Esophagus muscularis mucosa (tissue), 4 donors: ENCODE data around the gene MMP8. TPM values are rescaled to one million over a fixed set of nuclear protein-coding genes. Genes with fewer than 3 reads are reported as not detected.

Experiments
- DNase-seq: peaks from one replicate; pipeline ENCODE4 v3.0.0-alpha.2; 2017; ENCODE audit errors: extremely low spot score
- H3K27ac ChIP-seq, 4 donors: fragments of 200-600 bp; sonication (generic); replicated peaks in 1 of 4; 1 replicate in 3 of 4; 2 replicates in 1 of 4; pipeline ENCODE4 v1.5.1; 2016 to 2019; ENCODE audit warnings: mild to moderate bottlenecking in 1 of 4
- H3K27me3 ChIP-seq, 4 donors: fragments of 200-600 bp; sonication (generic); one replicate each; pipeline versions ENCODE4 v1.5.1 to v1.6.0; 2016 to 2019
- H3K36me3 ChIP-seq, 4 donors: fragments of 200-600 bp; sonication (generic); one replicate each; pipeline ENCODE4 v1.5.1; 2016 to 2019
- H3K4me1 ChIP-seq, 4 donors: fragments of 200-600 bp; sonication (generic); one replicate each; pipeline ENCODE4 v1.5.1; 2016 to 2019
- H3K4me3 ChIP-seq, 4 donors: fragments of 200-600 bp; sonication (generic); 1 replicate in 2 of 4; 2 replicates in 2 of 4; pipeline ENCODE4 v1.5.1; 2016 to 2019; ENCODE audit warnings: mild to moderate bottlenecking in 4 of 4, moderate library complexity in 1 of 4
- H3K9me3 ChIP-seq, 4 donors: fragments of 200-600 bp; sonication (generic); 1 replicate in 3 of 4; 2 replicates in 1 of 4; pipeline ENCODE4 v1.5.1; 2016 to 2019
- EP300 ChIP-seq: sonication (generic); formaldehyde crosslinking; IDR thresholded peaks from one replicate; pipeline ENCODE4 v1.6.1; 2017; ENCODE audit warnings: antibody characterized with exemption
- POLR2A ChIP-seq: fragments of 450-650 bp; IDR thresholded peaks from one replicate; pipeline ENCODE4 v1.6.1; 2017; ENCODE audit warnings: antibody characterized with exemption, moderate library complexity, mild to moderate bottlenecking, low read depth
- POLR2AphosphoS5 ChIP-seq, 2 donors: sonication (generic); formaldehyde crosslinking; IDR thresholded peaks; one replicate each; pipeline ENCODE4 v1.6.1; 2017; ENCODE audit warnings: antibody characterized with exemption in 2 of 2
- WGBS: methylation state at CpG from one replicate; pipeline ENCODE4 v1.1.5; 2018; 5-methylcytosine and 5-hydroxymethylcytosine counted together
- intact Hi-C: fragments of 100-400 bp; cut with DNase I; formaldehyde crosslinking; loops from one replicate; pipeline ENCODE4 v1.15.1; 2023
- total RNA-seq, 4 donors: library from RNA; depleted of rRNA; stranded (reverse); fragments of >200 nt; gene quantifications; one replicate each; pipeline versions ENCODE4 v1.1.0 to v1.2.1, GENCODE V29; 2016
- TF ChIP-seq, protein P1 (sequence below), 3 experiments: fragments of 200-600 bp in 2 of 3; fragments of 450-650 bp in 1 of 3; sonication (generic) in 2 of 3; IDR thresholded peaks; one replicate each; pipeline ENCODE4 v1.5.1; 2017 to 2019; ENCODE audit warnings: antibody characterized with exemption in 3 of 3, mild to moderate bottlenecking in 2 of 3, moderate library complexity in 1 of 3

Gene MMP8
- total RNA-seq, 4 donors from 2014 or later = 0.23 to 1.3 TPM; not detected in 2

DNA sequence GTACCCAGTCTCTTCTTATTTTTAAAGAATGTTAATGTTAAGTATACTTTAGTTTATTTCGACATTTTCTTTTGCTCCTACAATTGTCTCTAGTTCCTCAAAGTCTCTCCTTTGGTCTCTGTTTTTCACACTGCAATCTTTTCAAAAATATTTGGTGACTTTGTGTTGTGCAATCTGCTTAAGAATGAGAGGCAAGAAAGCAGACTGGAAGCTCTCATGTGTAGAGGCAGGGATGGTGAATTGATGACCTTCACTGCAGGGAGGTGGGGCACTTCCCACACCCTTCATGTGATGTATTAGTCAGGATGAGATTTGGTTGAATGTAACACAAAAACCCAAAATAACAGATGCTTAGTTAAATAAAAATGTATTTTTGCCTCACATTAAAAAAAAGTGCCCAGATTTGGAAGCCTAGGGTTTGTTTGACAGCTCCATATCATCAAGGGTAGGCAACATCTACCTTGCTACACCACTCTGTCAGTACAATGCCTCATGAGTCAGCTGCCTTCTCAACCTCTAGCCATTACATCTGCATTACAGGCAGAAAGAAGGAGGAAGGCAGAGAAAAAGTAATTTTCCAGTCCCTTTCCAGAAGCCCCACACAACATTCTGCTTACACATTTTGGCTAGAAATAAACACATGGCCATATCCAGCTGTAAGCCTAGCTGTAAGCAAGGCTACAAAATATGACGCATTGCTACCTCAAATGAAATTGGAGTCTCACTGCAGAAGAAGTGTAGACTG lies 15.4 kb downstream of the MMP8 start:
- no peak overlapping the region for H3K4me3 ChIP-seq
- no peak overlapping the region for H3K27ac ChIP-seq
- H3K4me1 ChIP-seq = no peaks in the 10 kb centered on the region
- H3K9me3 ChIP-seq = no peaks in the 10 kb centered on the region
- TF ChIP-seq POLR2AphosphoS5 (IDR thresholded peaks at IDR 0.05) = no peak
- no peak for TF ChIP-seq POLR2A
- TF ChIP-seq, protein P1, sequence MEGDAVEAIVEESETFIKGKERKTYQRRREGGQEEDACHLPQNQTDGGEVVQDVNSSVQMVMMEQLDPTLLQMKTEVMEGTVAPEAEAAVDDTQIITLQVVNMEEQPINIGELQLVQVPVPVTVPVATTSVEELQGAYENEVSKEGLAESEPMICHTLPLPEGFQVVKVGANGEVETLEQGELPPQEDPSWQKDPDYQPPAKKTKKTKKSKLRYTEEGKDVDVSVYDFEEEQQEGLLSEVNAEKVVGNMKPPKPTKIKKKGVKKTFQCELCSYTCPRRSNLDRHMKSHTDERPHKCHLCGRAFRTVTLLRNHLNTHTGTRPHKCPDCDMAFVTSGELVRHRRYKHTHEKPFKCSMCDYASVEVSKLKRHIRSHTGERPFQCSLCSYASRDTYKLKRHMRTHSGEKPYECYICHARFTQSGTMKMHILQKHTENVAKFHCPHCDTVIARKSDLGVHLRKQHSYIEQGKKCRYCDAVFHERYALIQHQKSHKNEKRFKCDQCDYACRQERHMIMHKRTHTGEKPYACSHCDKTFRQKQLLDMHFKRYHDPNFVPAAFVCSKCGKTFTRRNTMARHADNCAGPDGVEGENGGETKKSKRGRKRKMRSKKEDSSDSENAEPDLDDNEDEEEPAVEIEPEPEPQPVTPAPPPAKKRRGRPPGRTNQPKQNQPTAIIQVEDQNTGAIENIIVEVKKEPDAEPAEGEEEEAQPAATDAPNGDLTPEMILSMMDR (IDR thresholded peaks at IDR 0.05) = no peak
- intact Hi-C loops = no loop called here
- no peaks in the 10 kb centered on the region for H3K36me3 ChIP-seq
- WGBS = 82% methylated on average over 2 of the region's 2 CpGs
- no peak for DNase-seq
- H3K27me3 ChIP-seq = no peaks in the 10 kb centered on the region

DNA sequence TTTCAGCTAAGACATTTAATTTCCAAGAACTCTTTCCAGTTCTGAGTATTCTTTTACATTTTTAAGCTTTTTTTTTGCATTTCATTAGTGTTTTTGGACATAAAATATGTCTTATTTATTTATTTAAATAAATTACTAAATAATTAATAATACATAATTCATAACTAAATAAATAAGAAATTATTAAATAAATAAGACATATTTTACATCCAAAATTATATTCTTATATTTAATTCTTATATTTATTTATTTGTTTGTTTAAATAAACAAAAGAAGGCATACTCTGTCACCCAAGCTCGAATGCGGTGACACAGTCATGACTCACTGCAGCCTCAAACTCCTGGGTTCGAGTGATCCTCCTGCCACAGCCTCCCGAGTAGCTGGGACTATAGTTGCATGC lies 16.1 kb downstream of the MMP8 start:
- Histone ChIP-seq H3K27me3 (no peaks in the 10 kb centered on the region), H3K36me3 (no peaks in the 10 kb centered on the region), H3K4me1 (no peaks in the 10 kb centered on the region), H3K9me3 (no peaks in the 10 kb centered on the region), H3K27ac (no peak overlapping the region), H3K4me3 (no peak overlapping the region)
- intact Hi-C loops = no loop called here
- WGBS = 89% methylated on average over 4 of the region's 4 CpGs
- no peak for DNase-seq
- TF ChIP-seq POLR2A (no peak), POLR2AphosphoS5 (IDR thresholded peaks at IDR 0.05) (no peak), EP300 (no peak)
- TF ChIP-seq, protein P1 (IDR thresholded peaks at IDR 0.05) = no peak

DNA sequence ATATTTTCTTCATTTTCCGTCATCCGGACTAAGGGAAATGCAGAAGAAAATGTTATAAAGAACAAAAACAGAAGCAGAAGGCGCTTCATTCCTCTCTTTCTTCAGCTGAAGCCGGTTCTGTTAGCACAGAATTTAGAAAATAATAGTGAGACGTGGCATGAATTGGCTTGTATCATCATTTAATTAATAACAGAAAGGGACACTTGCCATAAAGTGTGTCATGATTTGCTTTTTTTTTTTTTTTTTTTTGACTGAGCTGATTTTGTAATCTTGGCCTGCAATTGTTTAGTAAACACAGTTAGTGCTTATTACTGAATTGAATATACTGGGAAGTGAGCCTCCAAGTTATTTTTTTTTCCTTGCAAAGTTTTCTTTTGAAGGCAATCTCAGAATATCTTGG lies 19.1 kb downstream of the MMP8 start, which contains the start of gene MMP27:
Gene MMP27 (minus strand): TSS at position 144 of the 400 bp plus-strand sequence. CDS start 55 bp downstream, at position 89.
- intact Hi-C loops = no loop called here
- peak within 1 kb of the TSS in 1 of 4 donors; percentile 1 for H3K4me3 ChIP-seq
- H3K36me3 ChIP-seq = no peaks in the 10 kb centered on the region
- no peak for DNase-seq
- 80% methylated on average over 5 of the region's 5 CpGs for WGBS
- H3K27ac ChIP-seq = no peak within 1 kb of the TSS
- TF ChIP-seq POLR2A (no peak), POLR2AphosphoS5 (IDR thresholded peaks at IDR 0.05) (no peak), EP300 (no peak)
- TF ChIP-seq, protein P1 (IDR thresholded peaks at IDR 0.05) = no peak
- no peaks in the 10 kb centered on the region for H3K9me3 ChIP-seq
- no peaks in the 10 kb centered on the region for H3K27me3 ChIP-seq
- no peaks in the 10 kb centered on the region for H3K4me1 ChIP-seq

DNA sequence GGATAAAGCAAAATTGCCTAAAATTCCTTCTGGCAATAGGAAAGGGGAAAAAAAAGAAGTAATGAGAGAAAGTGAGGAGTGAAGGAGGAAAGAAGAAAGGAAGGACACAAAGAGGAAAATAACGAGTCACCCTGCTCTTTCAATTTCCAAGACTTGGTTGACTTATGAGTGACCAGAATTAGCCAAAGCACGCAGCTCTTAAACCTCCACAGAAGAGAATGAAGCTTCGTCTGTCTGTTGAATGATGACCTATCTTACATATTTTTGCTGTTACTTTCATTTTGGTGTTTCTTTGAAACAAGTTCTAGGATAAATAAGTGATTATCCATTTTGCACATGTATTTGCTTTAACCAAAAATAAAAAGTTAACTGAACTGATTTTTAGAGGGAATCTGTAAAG lies 19.9 kb downstream of the MMP8 start:
- no peaks in the 10 kb centered on the region for H3K4me1 ChIP-seq
- no peak overlapping the region for H3K27ac ChIP-seq
- 70% methylated on average over 3 of the region's 3 CpGs for WGBS
- H3K27me3 ChIP-seq = no peaks in the 10 kb centered on the region
- TF ChIP-seq, protein P1 (IDR thresholded peaks at IDR 0.05) = no peak
- no peak for TF ChIP-seq POLR2A
- TF ChIP-seq POLR2AphosphoS5 (IDR thresholded peaks at IDR 0.05) = no peak
- no peak for TF ChIP-seq EP300
- DNase-seq = no peak
- H3K36me3 ChIP-seq = no peaks in the 10 kb centered on the region
- intact Hi-C loops = no loop called here
- H3K9me3 ChIP-seq = no peaks in the 10 kb centered on the region
- peak overlapping the region in 1 of 4 donors; percentile 1 for H3K4me3 ChIP-seq
